Left ventricle myocardium superior (tissue), 1 donor: Measurements from ENCODE around the gene SIK3. TPM values are rescaled to one million over a fixed set of nuclear protein-coding genes. Genes with fewer than 3 reads are reported as not detected.

ENCODE experiments used
- ATAC-seq: fragments of 200-7000 bp; cut with Tn5 transposase; one replicate; pipeline ENCODE4 v1.9.1; 2020; ENCODE audit warnings: mild to moderate bottlenecking, moderate library complexity
- DNase-seq: peaks from one replicate; pipeline ENCODE4 v3.0.0-alpha.2; 2020
- intact Hi-C: fragments of 100-400 bp; cut with micrococcal nuclease; formaldehyde crosslinking; loops from one replicate; pipeline ENCODE4 v1.11.0; 2022
- total RNA-seq: library from RNA; stranded (reverse); fragmentation: NEBNext Ultra II Directional; extraction: Animal tissue kit (Norgen Biotek cat#: 25700); gene quantifications from one replicate; pipeline ENCODE4 v1.2.1, GENCODE V29; 2021
- donor health status: DM: no; HTN: yes; CAD: no; lungs with severe emphysema.

Gene SIK3
- total RNA-seq, 1 donor from 2014 or later = 31.9 TPM

DNA sequence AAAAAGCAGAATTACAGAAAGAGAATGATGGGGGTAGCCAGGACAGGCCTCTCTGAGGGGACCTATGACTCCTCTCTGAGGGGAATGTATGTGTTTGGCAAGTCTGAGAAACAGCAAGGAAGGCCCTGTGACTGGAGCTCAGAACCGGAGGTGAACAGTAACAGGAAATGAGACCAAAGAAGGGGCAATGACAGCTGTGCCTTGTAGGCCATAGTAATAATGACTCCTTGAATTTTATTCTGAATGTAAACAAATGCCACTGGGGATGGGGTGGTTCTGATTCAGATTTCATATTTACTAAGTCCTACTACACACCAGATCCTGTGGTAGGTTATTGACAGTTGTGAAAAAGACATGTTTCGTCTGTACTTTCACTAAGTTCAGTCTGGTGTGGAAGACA, 208.0 kb downstream of the SIK3 start:
- no peak for ATAC-seq
- intact Hi-C loops = no loop called here
- no peak for DNase-seq

- intact Hi-C loops = no loop called here
- DNase-seq (no peak), ATAC-seq (no peak)
Measured at GRCh38 chr11:116888884-116889549, 209.2 kb downstream of the SIK3 start.

GRCh38 chr11:116888024-116888423, 210.2 kb downstream of the SIK3 start:
- intact Hi-C loops = no loop called here

DNA sequence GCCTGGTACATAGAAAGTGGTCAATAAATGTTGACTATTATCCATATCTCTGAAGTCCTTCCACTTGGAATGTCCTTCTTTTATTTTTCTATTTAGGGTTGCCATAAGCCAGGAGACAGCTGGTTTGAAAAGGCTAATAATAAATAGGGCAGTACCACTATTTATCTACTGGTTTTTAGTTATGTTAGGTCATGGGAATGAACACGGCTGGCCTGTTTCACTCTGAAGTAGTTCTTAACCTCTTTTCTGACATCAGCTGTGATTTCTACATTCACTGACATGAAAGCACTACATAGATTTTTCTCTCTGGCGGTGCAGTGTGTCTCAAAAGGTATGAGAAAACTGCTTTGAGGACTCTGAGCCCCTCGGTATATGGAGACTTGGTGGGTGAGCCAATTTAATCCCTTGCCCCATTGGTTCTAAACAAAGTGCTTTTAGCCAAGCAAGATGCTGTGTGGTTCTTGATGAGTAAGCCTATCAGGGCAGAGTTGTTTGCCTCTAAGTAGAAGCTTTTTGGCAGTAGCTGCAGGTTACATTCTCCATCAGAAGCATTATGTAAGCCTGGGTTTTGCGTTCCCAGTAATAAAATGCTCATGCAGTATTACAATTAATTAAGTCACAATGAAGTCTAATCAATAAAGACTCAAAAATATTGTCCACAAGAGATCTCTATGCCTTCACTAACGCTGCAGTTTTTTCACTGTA, 212.1 kb downstream of the SIK3 start:
- intact Hi-C loops = no loop called here
- peak; percentile 83 for ATAC-seq

More at GRCh38 chr11:116888024-116888423, 210.2 kb downstream of the SIK3 start:
- ATAC-seq = peak; percentile 58
- DNase-seq = no peak

DNA sequence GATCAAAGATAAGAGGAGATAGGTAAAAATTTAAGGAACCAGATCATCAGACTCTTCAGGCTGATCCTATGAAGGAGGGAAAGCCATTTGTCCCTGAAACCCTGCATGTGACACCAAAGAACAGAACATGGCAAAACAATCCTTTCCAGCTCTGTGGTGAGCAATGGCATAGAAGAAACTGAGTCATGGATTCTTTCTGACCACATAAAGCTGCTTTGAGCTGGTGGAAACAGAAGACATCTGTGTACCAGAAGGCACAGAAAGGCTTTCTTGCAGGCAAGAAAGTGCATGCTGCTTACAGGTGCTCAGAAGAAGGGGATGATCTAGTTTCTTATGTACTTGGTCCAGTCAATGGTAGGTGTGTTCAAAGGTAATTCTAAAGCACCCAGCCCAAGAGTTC, 215.8 kb downstream of the SIK3 start:
- intact Hi-C loops = no loop called here
- no peak for DNase-seq
- no peak for ATAC-seq

More for the DNA sequence above, 212.1 kb downstream of the SIK3 start:
- no peak for DNase-seq

DNA sequence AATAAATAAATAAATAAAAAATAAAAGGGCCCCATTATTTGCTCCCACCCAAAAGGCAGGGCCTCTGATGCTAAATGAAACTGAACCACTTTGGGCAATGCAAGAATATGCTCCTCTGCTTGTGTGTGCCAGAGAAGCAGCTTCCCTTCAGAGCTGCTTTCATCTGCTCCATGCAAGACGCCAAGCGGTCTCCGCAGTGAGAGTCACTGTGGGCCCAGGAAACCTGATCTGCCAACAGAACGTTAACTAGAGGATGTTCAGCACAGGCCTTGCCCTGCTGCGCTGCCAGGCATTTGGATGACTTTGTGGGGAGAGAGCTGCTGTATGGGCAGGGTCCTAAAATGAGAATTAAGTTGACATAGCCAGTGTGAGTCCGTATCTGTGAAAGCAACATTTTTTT, 217.1 kb downstream of the SIK3 start:
- DNase-seq = no peak
- intact Hi-C loops = no loop called here
- ATAC-seq = no peak

GRCh38 chr11:116879800-116880625, 218.2 kb downstream of the SIK3 start:
- no peak for DNase-seq
- intact Hi-C loops = loop anchor here (5.0 kb wide), 1 partner anchor 227 kb away; no protein-coding TSS in a partner anchor
- ATAC-seq = peak; percentile 81

- no peak for DNase-seq
- no peak for ATAC-seq
- intact Hi-C loops = loop anchor here (5.0 kb wide), 1 partner anchor 231 kb away; no protein-coding TSS in a partner anchor
Measured at GRCh38 chr11:116876656-116877055, 221.6 kb downstream of the SIK3 start.

DNA sequence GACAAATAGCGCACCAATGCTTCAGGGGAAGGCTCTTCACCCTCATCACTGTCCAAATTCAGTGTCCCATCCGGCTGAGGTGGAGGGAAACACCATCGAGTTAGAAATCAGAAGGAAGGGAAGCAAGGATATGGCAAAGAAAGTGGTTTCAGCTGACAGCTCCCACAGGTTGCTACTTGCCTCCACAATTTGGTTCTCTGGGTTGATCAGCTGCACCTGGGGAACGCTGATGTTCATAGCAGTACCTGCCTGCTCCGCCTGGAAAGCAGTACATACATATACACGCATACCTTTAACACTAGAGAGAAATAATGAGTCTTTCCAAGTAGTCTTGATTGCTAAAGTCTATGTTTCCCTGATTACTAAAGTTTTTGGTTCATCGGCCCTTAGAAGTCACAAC, 223.0 kb downstream of the SIK3 start:
- intact Hi-C loops = loop anchor here (5.0 kb wide), 1 partner anchor 232 kb away; no protein-coding TSS in a partner anchor
- ATAC-seq (no peak), DNase-seq (no peak)

DNA sequence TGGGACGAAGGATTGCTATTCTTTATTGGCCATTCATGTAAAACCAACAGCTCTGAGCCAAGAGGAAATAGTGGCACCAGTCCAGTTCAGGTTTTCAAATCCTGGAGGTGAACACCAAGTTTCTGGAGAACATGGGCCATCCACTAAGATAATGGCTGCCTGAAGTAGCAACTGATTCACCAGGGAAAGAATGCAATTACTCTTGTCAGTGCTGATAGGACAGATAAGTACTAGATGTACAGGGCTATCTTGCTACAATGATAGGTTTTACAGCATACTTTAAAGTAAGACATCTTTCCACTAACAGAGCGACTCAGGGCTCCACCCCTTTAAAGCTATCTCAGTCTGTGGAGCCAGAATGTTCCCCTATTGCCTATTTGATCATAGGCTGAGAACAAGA, 224.0 kb downstream of the SIK3 start:
- intact Hi-C loops = no loop called here
- ATAC-seq (peak; percentile 77), DNase-seq (no peak)

GRCh38 chr11:116873381-116873780, 224.8 kb downstream of the SIK3 start:
- ATAC-seq (no peak), DNase-seq (no peak)
- intact Hi-C loops = no loop called here

DNA sequence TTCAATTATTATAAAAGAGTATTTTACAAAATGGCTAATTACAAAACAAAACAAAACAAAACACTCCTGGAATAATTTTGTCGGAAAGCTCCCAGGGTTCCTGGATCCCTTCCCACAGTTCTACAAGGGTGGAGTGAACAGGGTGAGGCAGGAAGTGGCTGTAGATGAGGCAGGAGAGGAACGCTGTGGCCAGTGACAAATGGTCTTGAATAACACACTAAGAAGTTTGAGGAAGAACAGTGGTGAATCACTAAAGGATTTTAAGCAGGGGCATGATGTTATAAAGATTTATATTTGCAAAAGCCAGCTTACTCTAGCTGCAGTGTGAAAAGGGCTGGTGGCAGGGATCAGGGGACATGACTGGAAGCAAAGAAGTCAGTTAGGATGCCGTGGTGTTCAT, 227.0 kb downstream of the SIK3 start:
- no peak for DNase-seq
- ATAC-seq = no peak
- intact Hi-C loops = no loop called here

DNA sequence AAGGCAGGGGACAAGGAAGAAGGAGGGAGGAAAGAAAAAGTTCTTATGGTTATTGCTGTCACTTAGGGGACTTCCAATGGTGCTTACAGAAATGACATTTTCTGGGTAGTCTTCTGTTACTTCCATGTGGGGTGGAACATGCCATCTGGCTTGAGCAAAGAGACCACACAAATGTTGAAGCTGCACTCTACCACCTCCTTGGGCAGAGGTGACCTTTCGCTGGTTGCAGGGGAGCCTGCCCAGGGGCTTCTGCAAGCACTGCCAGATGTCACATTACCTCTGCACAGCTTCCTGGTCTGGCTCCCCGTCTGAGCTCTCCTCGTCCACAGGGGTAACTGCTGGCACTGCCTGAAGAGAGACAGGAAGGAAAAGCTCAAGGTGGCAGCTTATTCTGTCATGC, 228.2 kb downstream of the SIK3 start:
- DNase-seq (no peak), ATAC-seq (no peak)
- intact Hi-C loops = no loop called here

DNA sequence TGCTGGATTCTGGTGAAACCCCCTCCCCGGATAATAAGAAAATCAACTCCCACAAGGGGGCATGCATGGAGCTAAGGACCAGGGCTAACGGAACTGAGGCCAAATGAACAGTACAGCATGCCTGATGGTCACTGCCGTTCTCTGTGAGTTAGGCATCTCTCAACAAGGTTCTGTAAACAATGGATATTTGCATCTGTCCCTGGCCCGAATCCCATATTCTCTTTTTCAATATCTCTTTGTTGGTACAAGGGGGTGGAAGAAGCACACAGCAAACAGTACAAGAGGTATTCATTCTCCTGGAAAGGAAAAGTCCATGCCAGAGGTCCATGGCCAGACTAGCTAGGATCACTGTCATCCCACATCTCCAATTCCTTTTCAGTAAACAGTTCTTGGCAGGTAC, 228.6 kb downstream of the SIK3 start:
- no peak for ATAC-seq

GRCh38 chr11:116868066-116868465, 230.2 kb downstream of the SIK3 start:
- intact Hi-C loops = no loop called here
- DNase-seq = no peak
- peak; percentile 74 for ATAC-seq

More for the DNA sequence above, 228.6 kb downstream of the SIK3 start:
- intact Hi-C loops = no loop called here
- no peak for DNase-seq

DNA sequence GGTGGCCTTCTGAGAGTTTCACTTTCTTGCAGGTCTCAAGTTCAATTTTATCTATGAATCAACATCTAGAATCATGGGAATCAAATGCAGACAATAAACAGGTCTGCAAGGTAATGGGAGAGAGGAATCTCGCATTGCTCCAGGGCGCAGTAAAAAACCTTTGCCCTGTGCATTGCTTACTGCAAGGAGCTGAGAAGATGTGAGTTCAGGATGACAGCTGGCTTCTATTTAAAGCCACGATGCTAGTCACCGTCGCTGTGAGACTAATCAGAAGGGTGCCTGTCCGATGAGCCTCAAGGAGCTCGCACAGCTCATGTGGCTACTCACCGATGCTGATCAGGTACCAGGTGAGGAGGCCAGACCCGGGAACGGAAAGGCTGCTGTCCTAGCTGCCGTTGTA, 230.6 kb downstream of the SIK3 start:
- peak; percentile 16 for ATAC-seq

DNA sequence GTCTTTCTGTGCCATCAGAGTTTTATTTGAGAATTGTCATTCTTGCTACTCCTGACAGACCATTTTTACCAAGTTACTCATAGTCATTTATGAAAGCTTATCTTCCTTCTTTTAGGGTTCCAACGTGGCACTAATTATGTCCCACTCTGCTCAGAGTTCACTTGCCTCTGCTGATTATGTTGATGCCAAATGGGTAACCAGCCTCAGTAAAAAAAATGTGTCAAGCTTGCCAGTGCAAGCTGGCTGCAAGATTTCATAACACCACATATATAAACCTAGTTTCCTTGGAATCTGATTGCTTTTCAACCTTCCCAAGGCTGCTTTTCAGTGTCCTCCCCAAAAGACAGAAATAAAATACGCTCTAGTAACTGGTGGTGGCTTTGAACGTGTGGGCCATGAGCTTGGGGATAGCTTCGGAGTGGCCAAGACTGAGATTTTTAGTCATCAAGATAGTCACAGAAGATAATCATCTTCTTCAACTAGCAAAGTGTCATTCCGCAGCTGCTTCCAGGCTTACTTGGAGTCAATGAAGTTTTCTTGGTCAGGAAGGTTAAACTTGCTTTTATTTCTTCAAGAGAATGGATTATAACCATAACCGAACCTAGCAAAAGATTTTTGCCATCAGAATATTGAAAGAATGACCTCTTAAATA, 231.3 kb downstream of the SIK3 start:
- intact Hi-C loops = no loop called here
- no peak for DNase-seq
- ATAC-seq = peak; percentile 73

More for the DNA sequence above, 230.6 kb downstream of the SIK3 start:
- intact Hi-C loops = no loop called here
- DNase-seq = no peak

DNA sequence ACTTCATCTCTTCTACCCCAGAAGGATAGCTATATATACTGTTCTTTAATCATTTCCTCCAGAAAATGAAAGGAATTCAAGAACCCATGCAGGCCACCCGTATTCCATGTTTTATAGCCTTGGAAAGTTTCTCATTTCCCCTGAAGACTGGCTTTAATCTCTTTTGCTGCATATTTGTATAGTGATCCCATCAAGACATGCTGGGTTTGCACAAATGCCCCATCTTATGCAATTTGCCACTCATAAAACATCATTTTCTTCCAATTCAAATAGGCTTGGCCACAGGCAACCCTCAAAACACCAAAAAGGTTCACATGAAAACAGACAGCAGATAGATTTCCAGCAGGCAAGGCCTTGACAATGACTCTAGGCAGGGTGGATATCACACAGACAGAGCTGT, 232.5 kb downstream of the SIK3 start:
- intact Hi-C loops = no loop called here
- DNase-seq = no peak
- no peak for ATAC-seq

GRCh38 chr11:116864531-116864930, 233.7 kb downstream of the SIK3 start:
- DNase-seq (no peak), ATAC-seq (peak; percentile 25)
- intact Hi-C loops = no loop called here
